ENCODE results near the gene SRGN.

DNA sequence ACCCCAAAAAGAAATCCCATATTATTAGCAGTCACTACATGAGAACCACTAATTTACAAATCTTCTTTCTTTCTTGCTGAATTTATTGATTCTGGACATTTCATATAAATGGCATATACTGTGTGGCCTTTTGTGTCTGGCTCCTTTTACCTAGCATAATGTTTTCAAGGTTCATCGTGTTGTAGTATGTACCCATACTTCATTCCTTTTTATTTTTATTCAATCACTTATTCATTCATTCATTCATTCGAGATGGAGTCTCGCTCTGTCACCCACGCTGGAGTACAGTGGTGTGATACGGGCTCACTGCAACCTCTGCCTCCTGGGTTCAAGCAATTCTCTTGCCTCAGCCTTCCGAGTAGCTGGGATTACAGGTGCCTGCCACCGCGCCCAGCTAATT, 58.0 kb downstream of the SRGN start:
- TF ChIP-seq, protein P1, sequence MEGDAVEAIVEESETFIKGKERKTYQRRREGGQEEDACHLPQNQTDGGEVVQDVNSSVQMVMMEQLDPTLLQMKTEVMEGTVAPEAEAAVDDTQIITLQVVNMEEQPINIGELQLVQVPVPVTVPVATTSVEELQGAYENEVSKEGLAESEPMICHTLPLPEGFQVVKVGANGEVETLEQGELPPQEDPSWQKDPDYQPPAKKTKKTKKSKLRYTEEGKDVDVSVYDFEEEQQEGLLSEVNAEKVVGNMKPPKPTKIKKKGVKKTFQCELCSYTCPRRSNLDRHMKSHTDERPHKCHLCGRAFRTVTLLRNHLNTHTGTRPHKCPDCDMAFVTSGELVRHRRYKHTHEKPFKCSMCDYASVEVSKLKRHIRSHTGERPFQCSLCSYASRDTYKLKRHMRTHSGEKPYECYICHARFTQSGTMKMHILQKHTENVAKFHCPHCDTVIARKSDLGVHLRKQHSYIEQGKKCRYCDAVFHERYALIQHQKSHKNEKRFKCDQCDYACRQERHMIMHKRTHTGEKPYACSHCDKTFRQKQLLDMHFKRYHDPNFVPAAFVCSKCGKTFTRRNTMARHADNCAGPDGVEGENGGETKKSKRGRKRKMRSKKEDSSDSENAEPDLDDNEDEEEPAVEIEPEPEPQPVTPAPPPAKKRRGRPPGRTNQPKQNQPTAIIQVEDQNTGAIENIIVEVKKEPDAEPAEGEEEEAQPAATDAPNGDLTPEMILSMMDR (conservative IDR thresholded peaks at IDR 0.05 in 1 of 2, IDR thresholded peaks at IDR 0.05 in 1 of 2; ENCODE audit: low read depth in 1 of 2, low read length in 2 of 2), result no peak
- TF ChIP-seq EZH2 (IDR thresholded peaks at IDR 0.05; ENCODE audit: low read length, missing control alignments), result no peak
